Gastrocnemius medialis (tissue), 4 donors: ENCODE measurements around the gene CACNA1B. TPM values are rescaled to one million over a fixed set of nuclear protein-coding genes. Genes with fewer than 3 reads are reported as not detected.

Experiments
- ATAC-seq, 2 donors: fragments of 150-250 bp; one replicate each; pipeline ENCODE4 v1.9.1; 2016
- DNase-seq, 2 donors: peaks; one replicate each; pipeline ENCODE4 v3.0.0-alpha.2; 2019
- H3K27ac ChIP-seq, 4 donors: fragments of 200-600 bp; sonication (generic); 1 replicate in 1 of 4; 2 replicates in 3 of 4; pipeline ENCODE4 v1.5.1; 2016 to 2018; ENCODE audit warnings: mild to moderate bottlenecking in 2 of 4, moderate library complexity in 1 of 4
- H3K27me3 ChIP-seq, 3 donors: fragments of 200-600 bp; sonication (generic) in 2 of 3; 1 replicate in 1 of 3; 2 replicates in 2 of 3; pipeline versions ENCODE4 v1.5.1 to v1.6.0; 2016 to 2019; ENCODE audit warnings: mild to moderate bottlenecking in 1 of 3, moderate library complexity in 1 of 3
- H3K36me3 ChIP-seq, 2 donors: fragments of 200-600 bp; sonication (generic) in 1 of 2; one replicate each; pipeline ENCODE4 v1.5.1; 2017 to 2018
- H3K4me1 ChIP-seq, 2 donors: fragments of 200-600 bp; sonication (generic) in 1 of 2; one replicate each; pipeline ENCODE4 v1.5.1; 2016 to 2017; ENCODE audit warnings: mild to moderate bottlenecking in 2 of 2
- H3K4me3 ChIP-seq, 4 donors: fragments of 200-600 bp; sonication (generic) in 3 of 4; 1 replicate in 1 of 4; 2 replicates in 3 of 4; pipeline ENCODE4 v1.5.1; 2016 to 2019; ENCODE audit warnings: mild to moderate bottlenecking in 2 of 4
- H3K9me3 ChIP-seq, 3 donors: fragments of 200-600 bp; sonication (generic) in 2 of 3; 1 replicate in 1 of 3; 2 replicates in 2 of 3; pipeline ENCODE4 v1.5.1; 2016 to 2019
- POLR2A ChIP-seq, 2 donors: fragments of 450-650 bp; IDR thresholded peaks; one replicate each; pipeline ENCODE4 v1.6.1; 2017; ENCODE audit warnings: antibody characterized with exemption in 2 of 2, mild to moderate bottlenecking in 2 of 2, moderate library complexity in 2 of 2
- in situ Hi-C, 4 donors: fragments of 200-750 bp; cut with MboI; loops; one replicate each; pipeline versions ENCODE4 v1.15.0 to v1.8.0; 2017; ENCODE audit warnings: low sequenced_read_pairs in 4 of 4
- intact Hi-C: fragments of 100-400 bp; cut with DNase I; formaldehyde crosslinking; loops from one replicate; pipeline ENCODE4 v1.15.1; 2023; ENCODE audit warnings: low total_unique reads
- total RNA-seq, 4 donors: library from RNA; depleted of rRNA; stranded (reverse); fragments of >200 nt; gene quantifications; one replicate each; pipeline versions ENCODE4 v1.1.0 to v1.2.3, GENCODE V29; 2016
- TF ChIP-seq, protein P1 (sequence below), 5 experiments: fragments of 450-650 bp in 3 of 5; fragments of 200-600 bp in 2 of 5; sonication (generic) in 2 of 5; IDR thresholded peaks in 4 of 5; conservative IDR thresholded peaks in 1 of 5; 1 replicate in 4 of 5; 2 replicates in 1 of 5; pipeline ENCODE4 v1.5.1; 2016 to 2019; ENCODE audit warnings: antibody characterized with exemption in 5 of 5, mild to moderate bottlenecking in 3 of 5, moderate library complexity in 3 of 5

Gene CACNA1B
- total RNA-seq, 4 donors from 2014 or later, result 0.07 TPM; not detected in 3

DNA sequence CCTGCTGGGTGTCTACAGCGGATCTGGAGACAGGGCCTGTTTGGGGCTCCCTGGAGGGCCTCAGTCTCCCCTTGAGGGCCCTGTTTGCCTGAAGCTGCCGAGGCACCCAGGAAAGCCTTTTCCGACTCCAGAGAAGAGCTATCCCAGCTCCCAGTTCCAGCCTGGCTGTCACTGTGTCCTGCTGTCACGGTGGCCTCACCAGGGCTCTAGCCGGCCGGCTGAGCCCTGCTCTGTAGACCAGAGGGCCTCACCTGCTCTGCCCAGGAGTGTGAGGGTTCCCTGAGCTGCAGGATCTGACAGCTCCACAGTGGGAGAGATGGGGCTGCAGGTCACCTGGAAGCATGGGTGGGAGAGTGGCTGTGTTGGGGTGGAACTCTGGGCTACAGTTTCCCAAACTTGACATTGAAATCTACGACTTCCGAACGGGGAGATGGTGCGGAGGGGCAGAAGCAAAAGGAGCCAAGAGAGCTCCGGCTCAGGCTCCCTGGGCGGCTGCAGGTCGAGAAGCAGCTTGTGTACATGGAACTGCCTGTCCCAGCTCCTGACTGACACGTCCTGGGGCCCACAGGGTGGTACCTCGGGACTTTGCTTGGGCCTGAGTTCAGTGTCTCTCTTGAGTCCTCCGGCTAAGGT is 94.9 kb downstream of the CACNA1B start:
- DNase-seq, result no peak
- no peak for TF ChIP-seq POLR2A (IDR thresholded peaks at IDR 0.05)
- TF ChIP-seq, protein P1, sequence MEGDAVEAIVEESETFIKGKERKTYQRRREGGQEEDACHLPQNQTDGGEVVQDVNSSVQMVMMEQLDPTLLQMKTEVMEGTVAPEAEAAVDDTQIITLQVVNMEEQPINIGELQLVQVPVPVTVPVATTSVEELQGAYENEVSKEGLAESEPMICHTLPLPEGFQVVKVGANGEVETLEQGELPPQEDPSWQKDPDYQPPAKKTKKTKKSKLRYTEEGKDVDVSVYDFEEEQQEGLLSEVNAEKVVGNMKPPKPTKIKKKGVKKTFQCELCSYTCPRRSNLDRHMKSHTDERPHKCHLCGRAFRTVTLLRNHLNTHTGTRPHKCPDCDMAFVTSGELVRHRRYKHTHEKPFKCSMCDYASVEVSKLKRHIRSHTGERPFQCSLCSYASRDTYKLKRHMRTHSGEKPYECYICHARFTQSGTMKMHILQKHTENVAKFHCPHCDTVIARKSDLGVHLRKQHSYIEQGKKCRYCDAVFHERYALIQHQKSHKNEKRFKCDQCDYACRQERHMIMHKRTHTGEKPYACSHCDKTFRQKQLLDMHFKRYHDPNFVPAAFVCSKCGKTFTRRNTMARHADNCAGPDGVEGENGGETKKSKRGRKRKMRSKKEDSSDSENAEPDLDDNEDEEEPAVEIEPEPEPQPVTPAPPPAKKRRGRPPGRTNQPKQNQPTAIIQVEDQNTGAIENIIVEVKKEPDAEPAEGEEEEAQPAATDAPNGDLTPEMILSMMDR (IDR thresholded peaks at IDR 0.05 in 4 of 5, conservative IDR thresholded peaks at IDR 0.05 in 1 of 5), result no peak
- intact Hi-C loops, result no loop called here
- in situ Hi-C loops, result no loop called here
- Histone ChIP-seq H3K9me3 (no peaks in the 10 kb centered on the region), H3K4me3 (no peak overlapping the region), H3K27me3 (no peaks in the 10 kb centered on the region), H3K36me3 (no peaks in the 10 kb centered on the region), H3K4me1 (no peaks in the 10 kb centered on the region), H3K27ac (no peak overlapping the region)
- no peak for ATAC-seq

DNA sequence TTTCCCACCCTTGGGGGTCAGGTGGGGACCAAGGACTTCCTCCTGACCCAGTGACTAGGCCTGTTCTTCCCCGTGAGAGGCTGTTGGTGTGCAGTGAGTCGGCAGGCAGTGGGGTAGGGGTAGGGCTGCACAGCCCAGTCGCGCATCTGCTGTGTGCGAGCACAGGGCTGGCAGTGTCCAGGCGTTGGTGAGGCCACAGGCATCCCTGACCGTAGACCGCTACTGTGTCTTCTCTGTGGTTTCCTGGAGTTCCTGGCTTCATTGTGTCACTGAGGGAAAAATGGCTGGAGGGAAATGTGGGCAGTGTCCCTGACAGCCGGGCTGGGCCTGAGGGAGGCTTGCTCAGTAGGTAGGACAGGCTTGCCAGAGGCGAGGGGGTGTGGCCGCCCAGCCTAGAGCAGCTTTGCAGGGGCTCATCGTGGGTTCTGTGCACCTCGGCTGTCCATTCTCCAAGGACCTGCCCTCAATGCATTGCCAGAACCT is 95.4 kb downstream of the CACNA1B start:
- no peaks in the 10 kb centered on the region for H3K36me3 ChIP-seq
- TF ChIP-seq, protein P1 (IDR thresholded peaks at IDR 0.05 in 4 of 5, conservative IDR thresholded peaks at IDR 0.05 in 1 of 5), result no peak
- TF ChIP-seq POLR2A (IDR thresholded peaks at IDR 0.05), result no peak
- no peak overlapping the region for H3K4me3 ChIP-seq
- in situ Hi-C loops (no loop called here), intact Hi-C loops (no loop called here)
- no peaks in the 10 kb centered on the region for H3K4me1 ChIP-seq
- DNase-seq (no peak), ATAC-seq (no peak)
- no peaks in the 10 kb centered on the region for H3K9me3 ChIP-seq
- H3K27me3 ChIP-seq, result no peaks in the 10 kb centered on the region
- no peak overlapping the region for H3K27ac ChIP-seq

DNA sequence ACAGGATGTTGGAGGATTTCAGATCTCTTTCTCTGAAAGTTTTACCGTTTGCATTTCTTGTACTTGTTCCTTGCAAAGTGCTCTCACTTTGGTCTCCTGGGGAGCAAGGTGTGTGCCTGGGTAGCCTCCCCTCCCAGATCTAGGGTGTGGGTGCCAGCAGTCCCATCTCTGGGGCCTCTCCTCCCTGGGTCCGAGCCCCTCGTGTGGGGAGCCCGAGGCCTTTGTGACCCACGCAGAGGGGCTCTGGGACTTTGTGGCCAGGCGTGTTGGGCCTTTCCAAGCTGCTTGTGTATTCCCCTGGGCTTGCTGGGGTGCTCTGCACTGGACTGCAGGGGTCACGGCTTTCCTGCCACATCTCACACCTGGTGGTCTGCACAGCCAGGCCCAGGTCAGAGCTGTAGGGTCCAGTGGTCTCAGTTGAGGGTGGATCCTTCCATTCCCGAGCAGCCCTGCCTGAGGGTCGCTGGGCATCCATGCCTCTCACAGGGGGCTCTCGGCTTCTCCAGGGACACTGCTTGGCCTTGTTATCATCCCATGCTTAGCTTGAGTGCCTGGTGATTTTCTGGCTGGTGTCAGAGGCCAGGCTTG is 96.3 kb downstream of the CACNA1B start:
- no peaks in the 10 kb centered on the region for H3K27me3 ChIP-seq
- no peak overlapping the region for H3K27ac ChIP-seq
- intact Hi-C loops (no loop called here), in situ Hi-C loops (no loop called here)
- TF ChIP-seq, protein P1 (IDR thresholded peaks at IDR 0.05 in 4 of 5, conservative IDR thresholded peaks at IDR 0.05 in 1 of 5), result no peak
- no peak for TF ChIP-seq POLR2A (IDR thresholded peaks at IDR 0.05)
- no peaks in the 10 kb centered on the region for H3K4me1 ChIP-seq
- H3K36me3 ChIP-seq, result no peaks in the 10 kb centered on the region
- H3K9me3 ChIP-seq, result no peaks in the 10 kb centered on the region
- DNase-seq (no peak), ATAC-seq (no peak)
- H3K4me3 ChIP-seq, result no peak overlapping the region

DNA sequence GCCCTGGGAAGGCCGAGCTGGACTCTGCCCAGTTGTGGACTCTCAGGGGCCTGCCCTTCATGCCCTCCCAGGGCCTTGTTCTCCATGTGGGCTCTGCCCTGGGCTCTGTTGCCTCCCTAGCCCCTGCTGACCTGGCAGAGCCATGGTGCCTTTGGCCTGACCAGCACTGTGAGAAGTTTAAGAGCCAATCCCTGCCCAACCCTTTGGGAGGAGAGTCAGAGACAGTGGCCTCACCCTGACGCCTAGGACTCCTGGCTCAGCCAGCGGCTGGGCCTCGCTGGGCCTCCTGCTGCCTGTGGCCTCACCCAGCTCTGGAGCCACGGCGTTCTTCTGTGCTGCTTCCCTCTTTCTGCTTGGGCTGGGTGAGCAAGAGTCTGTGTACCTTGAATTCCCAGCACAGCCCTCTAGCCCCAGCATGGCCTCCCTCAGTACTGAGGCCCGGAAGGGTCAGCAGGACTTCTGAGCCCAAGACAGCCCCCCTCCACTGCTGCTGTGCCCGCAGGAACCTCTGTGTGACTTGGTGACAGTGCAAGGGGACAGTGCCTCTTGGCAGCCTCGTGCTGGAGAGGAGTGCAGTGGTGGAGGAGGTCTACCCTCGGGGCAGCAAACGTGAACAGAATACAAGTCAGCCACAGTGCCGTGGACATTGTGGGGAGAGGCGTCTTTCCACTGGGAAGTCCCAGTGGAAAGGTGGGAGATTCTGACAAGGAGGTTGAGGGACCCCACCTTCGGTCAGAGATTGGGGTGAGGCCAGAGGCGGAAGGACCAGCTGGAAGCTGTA is 97.4 kb downstream of the CACNA1B start:
- Histone ChIP-seq H3K4me1 (no peaks in the 10 kb centered on the region), H3K4me3 (no peak overlapping the region), H3K27ac (no peak overlapping the region), H3K9me3 (no peaks in the 10 kb centered on the region), H3K36me3 (no peaks in the 10 kb centered on the region), H3K27me3 (no peaks in the 10 kb centered on the region)
- DNase-seq, result no peak
- TF ChIP-seq POLR2A (IDR thresholded peaks at IDR 0.05), result no peak
- TF ChIP-seq, protein P1 (IDR thresholded peaks at IDR 0.05 in 4 of 5, conservative IDR thresholded peaks at IDR 0.05 in 1 of 5), result no peak
- no peak for ATAC-seq
- in situ Hi-C loops, result no loop called here
- intact Hi-C loops, result no loop called here
